ENCODE measurements around the gene GBX1.

The GBX1 gene

GRCh38 chr7:151110941-151111645 is 56.4 kb downstream of the GBX1 start:
- DNase-seq = peak; percentile 75 to 77

GRCh38 chr7:151110236-151110940 is 57.1 kb downstream of the GBX1 start:
- DNase-seq = no peak

GRCh38 chr7:151109094-151110048 is 58.1 kb downstream of the GBX1 start:
- DNase-seq = no peak

GRCh38 chr7:151107882-151108281 is 59.6 kb downstream of the GBX1 start:
- DNase-seq = no peak

- no peak for DNase-seq
These were observed 62.9 kb downstream of the GBX1 start for GRCh38 chr7:151104411-151105235.

GRCh38 chr7:151103973-151104372 is 63.5 kb downstream of the GBX1 start:
- DNase-seq = no peak

- no peak for DNase-seq
These were observed 64.5 kb downstream of the GBX1 start for GRCh38 chr7:151102991-151103390.

GRCh38 chr7:151101621-151102396 is 65.7 kb downstream of the GBX1 start:
- DNase-seq = no peak

GRCh38 chr7:151100921-151101320 is 66.6 kb downstream of the GBX1 start:
- no peak for DNase-seq

GRCh38 chr7:151099486-151100211 is 67.8 kb downstream of the GBX1 start:
- no peak for DNase-seq
